CD4-positive, alpha-beta T cell (primary cell): Measurements from ENCODE around the gene TPGS2. TPM values are rescaled to one million over a fixed set of nuclear protein-coding genes. Genes with fewer than 3 reads are reported as not detected.

Experiments used
- ATAC-seq: fragments of 200-7000 bp; cut with Tn5 transposase; one replicate; pipeline ENCODE4 v1.10.0; 2022; ENCODE audit warnings: mild to moderate bottlenecking; ENCODE audit not compliant: poor library complexity
- CTCF ChIA-PET: fragments of 350-600 bp; sonication (Branson Sonifier 250); formaldehyde crosslinking; loops from one replicate; lab custom pipeline; 2021; ENCODE audit warnings: antibody characterized with exemption, inconsistent platforms; lab: Charles Lee
- POLR2A ChIA-PET: fragments of 350-600 bp; sonication (Branson Sonifier 250); formaldehyde crosslinking; loops from one replicate; lab custom pipeline; 2021; ENCODE audit warnings: antibody characterized with exemption, inconsistent platforms; lab: Charles Lee
- DNase-seq, 14 experiments: peaks; one replicate each; pipeline ENCODE4 v3.0.0-alpha.2; 2013 to 2020; ENCODE audit warnings: mixed read lengths in 2 of 14
- H3K27ac ChIP-seq, 2 donors: one replicate each; pipeline versions ENCODE4 v1.5.1 to v1.7.0; 2013; ENCODE audit warnings: low read length in 2 of 2, low read depth in 1 of 2, mild to moderate bottlenecking in 1 of 2
- H3K27me3 ChIP-seq, 2 experiments: 1 replicate in 1 of 2; 2 replicates in 1 of 2; pipeline versions ENCODE4 v1.6.1 to v1.7.0; 2013; ENCODE audit warnings: low read length in 2 of 2, control low read depth in 1 of 2, mild to moderate bottlenecking in 1 of 2, moderate library complexity in 1 of 2; ENCODE audit not compliant: insufficient read depth in 2 of 2, control insufficient read depth in 1 of 2
- H3K36me3 ChIP-seq: one replicate; pipeline ENCODE4 v1.6.1; 2013; ENCODE audit warnings: low read length, control low read depth; ENCODE audit not compliant: insufficient read depth
- H3K4me1 ChIP-seq: one replicate; pipeline ENCODE4 v1.6.1; 2013; ENCODE audit warnings: low read length, control low read depth; ENCODE audit not compliant: insufficient read depth
- H3K4me3 ChIP-seq: one replicate; pipeline ENCODE4 v1.5.1; 2013; ENCODE audit warnings: mild to moderate bottlenecking, low read length, moderate library complexity
- H3K9me3 ChIP-seq, 2 experiments: 1 replicate in 1 of 2; 2 replicates in 1 of 2; pipeline versions ENCODE4 v1.6.1 to v1.7.0; 2013; ENCODE audit warnings: low read length in 2 of 2, mild to moderate bottlenecking in 2 of 2, control low read depth in 1 of 2, moderate library complexity in 1 of 2; ENCODE audit not compliant: control insufficient read depth in 1 of 2, insufficient read depth in 1 of 2
- H3K27ac Mint-ChIP-seq: one replicate; pipeline ENCODE4 v1.8.0; 2020; ENCODE audit warnings: mixed read lengths
- H3K27me3 Mint-ChIP-seq: one replicate; pipeline ENCODE4 v1.8.0; 2021; ENCODE audit warnings: mixed read lengths
- H3K36me3 Mint-ChIP-seq: one replicate; pipeline ENCODE4 v1.8.0; 2021; ENCODE audit warnings: low read depth, mixed read lengths
- H3K4me1 Mint-ChIP-seq: one replicate; pipeline ENCODE4 v1.8.0; 2021; ENCODE audit warnings: low read depth, mixed read lengths
- H3K4me3 Mint-ChIP-seq: one replicate; pipeline ENCODE4 v1.8.0; 2020; ENCODE audit warnings: mild to moderate bottlenecking, mixed read lengths
- H3K9me3 Mint-ChIP-seq: one replicate; pipeline ENCODE4 v1.8.0; 2020; ENCODE audit warnings: mixed read lengths
- CTCF ChIP-seq: fragments of 200-600 bp; IDR thresholded peaks from one replicate; pipeline ENCODE4 v1.8.0; 2022; ENCODE audit warnings: antibody characterized with exemption, mild to moderate bottlenecking
- intact Hi-C, 2 experiments: fragments of 100-400 bp; cut with DNase I in 1 of 2; cut with micrococcal nuclease in 1 of 2; formaldehyde crosslinking; loops; one replicate each; pipeline versions ENCODE4 v1.15.1 to v1.9.0; 2023 to 2025; cut with DNase I, micrococcal nuclease
- total RNA-seq, 174 experiments: library from RNA in 2 of 174; stranded (reverse) in 2 of 174; gene quantifications; one replicate each; pipeline ENCODE4 v1.2.3 and lab custom pipeline; 2021 to 2026

The TPGS2 gene
- total RNA-seq, 2 experiments from 2014 or later: 16.4 to 19.0 TPM

DNA sequence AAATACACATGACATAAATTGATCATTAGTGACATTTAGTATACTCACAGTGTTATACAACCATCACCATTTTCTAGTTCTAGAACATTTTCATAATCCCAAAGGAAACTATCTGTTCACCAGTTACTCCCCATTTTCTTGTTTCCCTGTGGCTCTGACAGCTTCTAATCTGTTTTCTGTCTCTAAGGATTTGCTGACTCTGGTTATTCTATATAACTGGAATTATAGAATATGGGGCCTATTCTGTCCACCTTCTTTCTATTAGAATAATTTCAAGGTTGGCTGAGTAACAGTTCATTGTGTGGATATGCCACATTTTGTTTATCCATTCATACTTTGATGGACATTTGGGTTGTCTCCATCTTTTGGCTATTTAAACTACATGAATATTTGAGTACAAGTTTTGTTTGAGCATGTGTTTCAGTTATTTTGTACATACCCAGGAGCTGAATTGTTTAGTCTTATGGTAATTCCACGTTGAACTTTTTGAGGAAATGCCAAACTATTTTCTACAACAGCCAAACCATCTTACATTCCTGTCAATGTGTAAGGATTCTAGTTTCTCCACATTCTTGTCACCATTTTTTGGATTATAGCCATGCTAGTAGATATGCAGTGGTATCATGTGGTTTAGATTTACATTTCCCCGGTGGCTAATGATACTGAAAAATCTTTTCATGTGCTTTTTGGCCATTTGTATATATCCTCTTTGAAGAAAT, 20.6 kb upstream of the TPGS2 start:
- Histone ChIP-seq H3K9me3 (peaks cover 0 to 10% of the 10 kb centered on the region in 2 experiments), H3K27me3 (no peaks in the 10 kb centered on the region), H3K4me1 (no peaks in the 10 kb centered on the region), H3K4me3 (no peak overlapping the region), H3K27ac (no peak overlapping the region), H3K36me3 (peaks cover 7% of the 10 kb centered on the region)
- intact Hi-C loops: no loop called here
- Mint-ChIP-seq H3K27ac (no peak overlapping the region), H3K9me3 (peaks cover 3% of the 10 kb centered on the region), H3K27me3 (no peaks in the 10 kb centered on the region), H3K4me1 (no peaks in the 10 kb centered on the region), H3K4me3 (no peak overlapping the region), H3K36me3 (peaks cover 64% of the 10 kb centered on the region)
- CTCF ChIA-PET: no interaction called here
- POLR2A ChIA-PET: no interaction called here
- TF ChIP-seq CTCF: no peak
- ATAC-seq: no peak
- no peak for DNase-seq

DNA sequence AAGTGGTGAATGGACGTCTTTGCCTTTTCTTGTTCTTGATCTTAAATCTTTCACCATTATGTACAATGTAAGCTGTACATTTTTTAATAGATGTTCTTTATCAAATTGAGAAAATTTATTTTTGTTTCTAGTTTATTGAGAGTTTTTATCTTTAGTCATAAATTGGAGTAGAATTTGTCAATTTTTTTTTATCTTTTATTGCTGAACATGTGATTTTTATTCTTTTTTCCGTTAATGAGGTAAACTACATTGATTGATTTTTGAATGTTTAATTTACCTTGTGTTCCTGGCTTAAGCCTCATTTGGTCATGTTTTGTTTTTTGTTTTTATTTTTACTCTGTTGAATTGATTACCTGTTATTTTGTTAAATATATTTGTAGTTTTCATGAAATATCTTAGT, 19.8 kb upstream of the TPGS2 start:
- no peak for ATAC-seq
- Mint-ChIP-seq H3K9me3 (peaks cover 3% of the 10 kb centered on the region), H3K4me3 (no peak overlapping the region), H3K4me1 (no peaks in the 10 kb centered on the region), H3K27me3 (no peaks in the 10 kb centered on the region), H3K36me3 (peaks cover 61% of the 10 kb centered on the region), H3K27ac (no peak overlapping the region)
- Histone ChIP-seq H3K4me3 (no peak overlapping the region), H3K36me3 (peaks cover 7% of the 10 kb centered on the region), H3K9me3 (peaks cover 0 to 10% of the 10 kb centered on the region in 2 experiments), H3K27me3 (no peaks in the 10 kb centered on the region), H3K4me1 (no peaks in the 10 kb centered on the region), H3K27ac (no peak overlapping the region)
- no peak for DNase-seq
- ChIA-PET POLR2A (no interaction called here), CTCF (no interaction called here)
- intact Hi-C loops: no loop called here
- TF ChIP-seq CTCF: no peak

DNA sequence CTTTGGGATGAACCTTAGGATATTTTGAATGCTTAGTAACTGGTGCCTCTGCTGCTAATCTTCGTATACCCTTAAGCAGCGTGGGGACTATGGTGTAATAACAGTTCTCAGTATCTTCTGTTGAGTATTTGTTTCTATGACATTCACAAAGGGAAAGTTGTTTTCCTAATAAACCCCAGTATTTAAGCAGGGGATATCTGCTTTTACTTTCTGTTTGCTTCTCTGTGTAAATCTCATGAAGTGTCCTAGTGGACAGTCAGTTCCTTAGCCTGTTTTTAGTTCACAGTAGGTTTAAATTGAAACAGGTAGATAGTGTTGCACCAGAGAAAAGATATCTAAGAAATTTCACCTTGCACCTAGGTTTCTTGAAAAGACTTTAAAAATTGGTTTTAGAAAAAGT, 15.0 kb upstream of the TPGS2 start:
- H3K9me3 ChIP-seq: no peaks in the 10 kb centered on the region
- ATAC-seq: no peak
- H3K9me3 Mint-ChIP-seq: no peaks in the 10 kb centered on the region
- no peaks in the 10 kb centered on the region for H3K4me1 ChIP-seq
- no peak overlapping the region for H3K4me3 ChIP-seq
- H3K27ac Mint-ChIP-seq: no peak overlapping the region
- H3K27me3 Mint-ChIP-seq: no peaks in the 10 kb centered on the region
- intact Hi-C loops: no loop called here
- DNase-seq: no peak
- ChIA-PET CTCF (no interaction called here), POLR2A (no interaction called here)
- H3K36me3 ChIP-seq: peaks cover 8% of the 10 kb centered on the region
- TF ChIP-seq CTCF: no peak
- H3K4me3 Mint-ChIP-seq: no peak overlapping the region
- peaks cover 6% of the 10 kb centered on the region for H3K4me1 Mint-ChIP-seq
- peaks cover 64% of the 10 kb centered on the region for H3K36me3 Mint-ChIP-seq
- no peaks in the 10 kb centered on the region for H3K27me3 ChIP-seq
- no peak overlapping the region for H3K27ac ChIP-seq
